Right cardiac atrium (tissue), 5 donors: Measurements from ENCODE around the gene CD84. TPM values are rescaled to one million over a fixed set of nuclear protein-coding genes. Genes with fewer than 3 reads are reported as not detected.

ENCODE experiments used
- ATAC-seq, 2 donors: fragments of 200-7000 bp; cut with Tn5 transposase; one replicate each; pipeline versions ENCODE4 v1.8.0 to v1.9.1; 2020; ENCODE audit warnings: moderate library complexity in 2 of 2, mild to moderate bottlenecking in 1 of 2
- DNase-seq, 3 donors: peaks; one replicate each; pipeline ENCODE4 v3.0.0-alpha.2; 2020
- H3K27ac ChIP-seq: one replicate; pipeline ENCODE4 v1.5.1; 2013; ENCODE audit warnings: mild to moderate bottlenecking, low read length, control low read depth, moderate library complexity
- H3K27me3 ChIP-seq: one replicate; pipeline ENCODE4 v1.6.1; 2013; ENCODE audit not compliant: control insufficient read depth, insufficient read depth
- H3K4me1 ChIP-seq: one replicate; pipeline ENCODE4 v1.6.1; 2013; ENCODE audit warnings: low read length; ENCODE audit not compliant: control insufficient read depth, insufficient read depth
- H3K4me3 ChIP-seq: one replicate; pipeline ENCODE4 v1.5.1; 2013; ENCODE audit warnings: low read length, control low read depth
- H3K9me3 ChIP-seq: one replicate; pipeline ENCODE4 v1.6.1; 2013; ENCODE audit warnings: low read length; ENCODE audit not compliant: control insufficient read depth
- WGBS: extraction: QIAGEN DNeasy Blood & Tissue Kit; methylation state at CpG from one replicate; pipeline ENCODE4 v1.1.7; 2013; 5-methylcytosine and 5-hydroxymethylcytosine counted together
- intact Hi-C, 4 donors: fragments of 100-400 bp; cut with DNase I; formaldehyde crosslinking; loops; one replicate each; pipeline versions ENCODE4 v1.11.0 to v1.14.0; 2022 to 2023
- polyA plus RNA-seq: library from polyadenylated mRNA; stranded (reverse); fragments of 200-250 nt; gene quantifications from one replicate; pipeline ENCODE4 v1.2.3, GENCODE V29; 2013
- total RNA-seq, 4 donors: library from RNA; stranded (reverse); fragmentation: NEBNext Ultra II Directional; extraction: Animal tissue kit (Norgen Biotek cat#: 25700); gene quantifications; one replicate each; pipeline ENCODE4 v1.2.1, GENCODE V29; 2021
- donor health status: healthy with polysubstance abuse.
- donor health status: DM: no; HTN: yes; CAD: no.
- donor health status: DM: no; HTN: no; CAD: no.
- donor health status: DM: no; HTN: yes; CAD: no; lungs with severe emphysema.
- donor health status: DM: yes; HTN: yes; CAD: no.

Gene CD84
- total and polyA plus RNA-seq, 5 donors, result 0.61 to 5.7 (median 5.2) TPM

GRCh38 chr1:160608514-160608913, 29.2 kb upstream of the CD84 start:
- WGBS, result 50% methylated on average over 2 of the region's 2 CpGs
- DNase-seq, result no peak
- no peak for ATAC-seq
- Histone ChIP-seq H3K27ac (no peak overlapping the region), H3K9me3 (no peaks in the 10 kb centered on the region), H3K4me1 (no peaks in the 10 kb centered on the region), H3K4me3 (no peak overlapping the region), H3K27me3 (no peaks in the 10 kb centered on the region)
- intact Hi-C loops, result loop anchor here in 1 of 4 donors (2.0 kb wide), 1 partner anchor 178 kb away; no protein-coding TSS in a partner anchor

- Histone ChIP-seq H3K27me3 (no peaks in the 10 kb centered on the region), H3K9me3 (no peaks in the 10 kb centered on the region), H3K4me3 (no peak overlapping the region), H3K27ac (no peak overlapping the region), H3K4me1 (no peaks in the 10 kb centered on the region)
- 56% methylated on average over 6 of the region's 6 CpGs for WGBS
- ATAC-seq, result no peak
- DNase-seq, result no peak
- intact Hi-C loops, result loop anchor here in 1 of 4 donors (2.0 kb wide), 1 partner anchor 177 kb away; no protein-coding TSS in a partner anchor
Observed at GRCh38 chr1:160608057-160608456, 28.8 kb upstream of the CD84 start.

GRCh38 chr1:160607672-160608032, 28.4 kb upstream of the CD84 start:
- no peaks in the 10 kb centered on the region for H3K4me1 ChIP-seq
- no peaks in the 10 kb centered on the region for H3K9me3 ChIP-seq
- DNase-seq (no peak), ATAC-seq (peak in 1 of 2 donors; percentile 19)
- no peaks in the 10 kb centered on the region for H3K27me3 ChIP-seq
- H3K4me3 ChIP-seq, result no peak overlapping the region
- 96% methylated on average over 1 of the region's 1 CpG for WGBS
- intact Hi-C loops, result loop anchor here in 3 of 4 donors (2.0 kb wide), 2 partner anchors 177 to 179 kb away; no protein-coding TSS in a partner anchor
- no peak overlapping the region for H3K27ac ChIP-seq

- Histone ChIP-seq H3K27ac (no peak overlapping the region), H3K9me3 (no peaks in the 10 kb centered on the region), H3K4me1 (no peaks in the 10 kb centered on the region), H3K27me3 (no peaks in the 10 kb centered on the region), H3K4me3 (no peak overlapping the region)
- DNase-seq (no peak), ATAC-seq (peak; percentile 83 to 93)
- WGBS, result 36% methylated on average over 3 of the region's 3 CpGs
- intact Hi-C loops, result loop anchor here in 2 of 4 donors (2.0 kb wide), 1 partner anchor 178 kb away; no protein-coding TSS in a partner anchor
Observed at GRCh38 chr1:160607011-160607671, 27.8 kb upstream of the CD84 start.

GRCh38 chr1:160606611-160607010, 27.3 kb upstream of the CD84 start:
- ATAC-seq, result no peak
- no peak overlapping the region for H3K4me3 ChIP-seq
- H3K27ac ChIP-seq, result no peak overlapping the region
- no peaks in the 10 kb centered on the region for H3K9me3 ChIP-seq
- no peaks in the 10 kb centered on the region for H3K27me3 ChIP-seq
- 69% methylated on average over 1 of the region's 1 CpG for WGBS
- H3K4me1 ChIP-seq, result no peaks in the 10 kb centered on the region
- intact Hi-C loops, result loop anchor here in 2 of 4 donors (2.0 kb wide), 1 partner anchor 178 kb away; no protein-coding TSS in a partner anchor
- DNase-seq, result no peak

GRCh38 chr1:160605792-160606479, 26.6 kb upstream of the CD84 start:
- Histone ChIP-seq H3K9me3 (no peaks in the 10 kb centered on the region), H3K4me3 (no peak overlapping the region), H3K4me1 (no peaks in the 10 kb centered on the region), H3K27me3 (no peaks in the 10 kb centered on the region), H3K27ac (no peak overlapping the region)
- ATAC-seq (no peak), DNase-seq (no peak)
- 75% methylated on average over 4 of the region's 4 CpGs for WGBS
- intact Hi-C loops, result loop anchor here in 2 of 4 donors (2.0 kb wide), 1 partner anchor 177 kb away; no protein-coding TSS in a partner anchor

GRCh38 chr1:160605205-160605604, 25.9 kb upstream of the CD84 start:
- no peaks in the 10 kb centered on the region for H3K9me3 ChIP-seq
- ATAC-seq (no peak), DNase-seq (no peak)
- intact Hi-C loops, result no loop called here
- 81% methylated on average over 2 of the region's 2 CpGs for WGBS
- H3K27me3 ChIP-seq, result no peaks in the 10 kb centered on the region
- no peak overlapping the region for H3K27ac ChIP-seq
- no peaks in the 10 kb centered on the region for H3K4me1 ChIP-seq
- H3K4me3 ChIP-seq, result no peak overlapping the region

GRCh38 chr1:160597705-160598104, 18.4 kb upstream of the CD84 start:
- 79% methylated on average over 2 of the region's 2 CpGs for WGBS
- Histone ChIP-seq H3K9me3 (no peaks in the 10 kb centered on the region), H3K27ac (no peak overlapping the region), H3K4me3 (no peak overlapping the region), H3K27me3 (no peaks in the 10 kb centered on the region), H3K4me1 (no peaks in the 10 kb centered on the region)
- intact Hi-C loops, result no loop called here
- ATAC-seq, result no peak
- no peak for DNase-seq

- no peak overlapping the region for H3K4me3 ChIP-seq
- ATAC-seq (no peak), DNase-seq (no peak)
- H3K4me1 ChIP-seq, result no peaks in the 10 kb centered on the region
- WGBS, result 88% methylated on average over 1 of the region's 1 CpG
- H3K9me3 ChIP-seq, result no peaks in the 10 kb centered on the region
- H3K27me3 ChIP-seq, result no peaks in the 10 kb centered on the region
- intact Hi-C loops, result no loop called here
- H3K27ac ChIP-seq, result no peak overlapping the region
Observed at GRCh38 chr1:160597051-160597450, 17.8 kb upstream of the CD84 start.

GRCh38 chr1:160590488-160590887, 11.2 kb upstream of the CD84 start:
- intact Hi-C loops, result no loop called here
- ATAC-seq (no peak), DNase-seq (no peak)
- H3K4me3 ChIP-seq, result no peak overlapping the region
- H3K27me3 ChIP-seq, result peaks cover 3% of the 10 kb centered on the region
- no peaks in the 10 kb centered on the region for H3K4me1 ChIP-seq
- H3K9me3 ChIP-seq, result no peaks in the 10 kb centered on the region
- WGBS, result 87% methylated on average over 1 of the region's 1 CpG
- no peak overlapping the region for H3K27ac ChIP-seq

GRCh38 chr1:160588468-160588867, 9.2 kb upstream of the CD84 start:
- Histone ChIP-seq H3K9me3 (no peaks in the 10 kb centered on the region), H3K27me3 (peaks cover 3% of the 10 kb centered on the region), H3K27ac (no peak overlapping the region), H3K4me1 (no peaks in the 10 kb centered on the region), H3K4me3 (no peak overlapping the region)
- intact Hi-C loops, result no loop called here
- DNase-seq (no peak), ATAC-seq (no peak)
- 78% methylated on average over 6 of the region's 6 CpGs for WGBS
